HG03175 (cell line): ENCODE results near the gene DHRS3.
"Not testable (repeated sequence)": the region's sequence is repeated elsewhere in the genome, so short reads cannot be mapped to it uniquely, and the experiment has no call there.

Experiments used
- ATAC-seq: cut with Tn5 transposase; IDR thresholded peaks from one replicate; pipeline ENCODE4 v1.9.1; 2021; ENCODE audit warnings: mild to moderate bottlenecking, moderate library complexity; ENCODE audit not compliant: unreplicated experiment

The DHRS3 gene

GRCh38 chr1:12580054-12580887 lies 37.7 kb downstream of the DHRS3 start:
- ATAC-seq = no peak

GRCh38 chr1:12578860-12579422 lies 39.1 kb downstream of the DHRS3 start:
- ATAC-seq = no peak

GRCh38 chr1:12577020-12577419 lies 41.0 kb downstream of the DHRS3 start:
- ATAC-seq = no peak

- no peak for ATAC-seq
These were observed 43.3 kb downstream of the DHRS3 start for GRCh38 chr1:12574757-12575139.

- ATAC-seq = no peak
These were observed 44.8 kb downstream of the DHRS3 start for GRCh38 chr1:12573015-12573825.

- no peak for ATAC-seq
These were observed 45.5 kb downstream of the DHRS3 start for GRCh38 chr1:12572522-12572921.

- no peak for ATAC-seq
These were observed 47.7 kb downstream of the DHRS3 start for GRCh38 chr1:12570291-12570690.

- no peak for ATAC-seq
These were observed 49.8 kb downstream of the DHRS3 start for GRCh38 chr1:12568009-12568767.

- ATAC-seq = no peak
These were observed 50.7 kb downstream of the DHRS3 start for GRCh38 chr1:12567288-12567819.

GRCh38 chr1:12566484-12567287 lies 51.3 kb downstream of the DHRS3 start:
- no peak for ATAC-seq

- no peak for ATAC-seq
These were observed 52.1 kb downstream of the DHRS3 start for GRCh38 chr1:12565966-12566352.

- ATAC-seq = no peak
These were observed 52.7 kb downstream of the DHRS3 start for GRCh38 chr1:12565094-12565965.

GRCh38 chr1:12564251-12564650 lies 53.8 kb downstream of the DHRS3 start:
- ATAC-seq = not testable (repeated sequence)

GRCh38 chr1:12562955-12563576 lies 54.9 kb downstream of the DHRS3 start:
- ATAC-seq = no peak

GRCh38 chr1:12561121-12561520 lies 56.9 kb downstream of the DHRS3 start:
- no peak for ATAC-seq

GRCh38 chr1:12556957-12557935 lies 60.8 kb downstream of the DHRS3 start:
- ATAC-seq = no peak

- no peak for ATAC-seq
These were observed 61.6 kb downstream of the DHRS3 start for GRCh38 chr1:12556368-12556930.
